ENCODE measurements around the gene ZNRF3. TPM values are rescaled to one million over a fixed set of nuclear protein-coding genes. Genes with fewer than 3 reads are reported as not detected.
A peak's percentile ranks its signal among the peaks of the same experiment; 100 is the strongest.
"Not testable (repeated sequence)": the region's sequence is repeated elsewhere in the genome, so short reads cannot be mapped to it uniquely, and the experiment has no call there.

ZNRF3 gene
- total RNA-seq, 6 donors from 2014 or later: 11.4 to 16.9 (median 14.4) TPM

- Histone ChIP-seq H3K4me3 (peak overlapping the region; percentile 56 to 81 (median 69)), H3K27ac (peak overlapping the region in 3 of 4 donors; percentile 30 to 82 (median 52)), H3K4me1 (peaks cover 16 to 39% (median 19%) of the 10 kb centered on the region in 4 donors), H3K36me3 (no peaks in the 10 kb centered on the region), H3K9me3 (no peaks in the 10 kb centered on the region), H3K27me3 (no peaks in the 10 kb centered on the region)
- peak in 1 of 2 donors; percentile 91 for DNase-seq
- no peak for ATAC-seq (ENCODE audit: low FRiP score in 2 of 2)
- WGBS, 2 donors: 20 to 39% methylated on average over 9 to 18 of the region's 78 CpGs
- TF ChIP-seq EP300 (IDR thresholded peaks at IDR 0.05) (no peak), POLR2A (IDR thresholded peaks at IDR 0.05) (no peak), POLR2AphosphoS5 (IDR thresholded peaks at IDR 0.05) (no peak)
- TF ChIP-seq, protein P1, sequence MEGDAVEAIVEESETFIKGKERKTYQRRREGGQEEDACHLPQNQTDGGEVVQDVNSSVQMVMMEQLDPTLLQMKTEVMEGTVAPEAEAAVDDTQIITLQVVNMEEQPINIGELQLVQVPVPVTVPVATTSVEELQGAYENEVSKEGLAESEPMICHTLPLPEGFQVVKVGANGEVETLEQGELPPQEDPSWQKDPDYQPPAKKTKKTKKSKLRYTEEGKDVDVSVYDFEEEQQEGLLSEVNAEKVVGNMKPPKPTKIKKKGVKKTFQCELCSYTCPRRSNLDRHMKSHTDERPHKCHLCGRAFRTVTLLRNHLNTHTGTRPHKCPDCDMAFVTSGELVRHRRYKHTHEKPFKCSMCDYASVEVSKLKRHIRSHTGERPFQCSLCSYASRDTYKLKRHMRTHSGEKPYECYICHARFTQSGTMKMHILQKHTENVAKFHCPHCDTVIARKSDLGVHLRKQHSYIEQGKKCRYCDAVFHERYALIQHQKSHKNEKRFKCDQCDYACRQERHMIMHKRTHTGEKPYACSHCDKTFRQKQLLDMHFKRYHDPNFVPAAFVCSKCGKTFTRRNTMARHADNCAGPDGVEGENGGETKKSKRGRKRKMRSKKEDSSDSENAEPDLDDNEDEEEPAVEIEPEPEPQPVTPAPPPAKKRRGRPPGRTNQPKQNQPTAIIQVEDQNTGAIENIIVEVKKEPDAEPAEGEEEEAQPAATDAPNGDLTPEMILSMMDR (IDR thresholded peaks at IDR 0.05): peak in 1 of 6 experiments; percentile 4
These were observed 760 bp downstream of the ZNRF3 start for GRCh38 chr22:28883917-28884746.

DNA sequence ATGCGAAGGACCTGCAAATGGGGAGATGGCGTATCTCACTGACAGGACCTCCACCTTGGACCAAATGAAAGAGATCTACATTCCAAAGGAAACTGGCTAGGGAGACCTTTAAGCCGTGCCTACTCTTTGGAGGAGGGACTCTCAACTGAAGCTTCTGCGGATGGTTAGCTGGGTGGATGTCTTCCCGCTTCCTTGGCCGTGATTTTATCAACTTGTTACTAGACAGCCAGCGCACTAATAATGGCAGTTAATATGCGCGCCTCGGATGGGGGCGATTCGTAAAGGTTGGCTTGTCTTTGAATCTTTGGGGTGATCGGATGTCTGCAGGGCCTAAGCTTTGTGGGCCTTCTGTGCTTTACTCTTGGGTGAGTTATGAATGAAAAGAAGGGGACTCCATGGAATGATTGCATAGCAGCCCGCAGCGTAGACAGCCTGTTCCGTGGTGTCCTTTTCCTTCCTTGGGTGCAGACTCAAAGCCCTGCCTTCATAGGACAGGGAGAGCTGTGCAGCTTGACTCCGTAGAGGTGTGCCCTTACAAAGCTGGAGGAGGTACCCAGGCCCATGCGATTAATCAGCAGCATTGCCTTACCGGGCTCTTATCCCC, 1.5 kb downstream of the ZNRF3 start:
- H3K27ac ChIP-seq: peak overlapping the region in 2 of 4 donors; percentile 30 to 82
- H3K4me1 ChIP-seq: peaks cover 16 to 39% (median 19%) of the 10 kb centered on the region in 4 donors
- no peaks in the 10 kb centered on the region for H3K9me3 ChIP-seq
- H3K27me3 ChIP-seq: no peaks in the 10 kb centered on the region
- no peaks in the 10 kb centered on the region for H3K36me3 ChIP-seq
- DNase-seq (no peak), ATAC-seq (ENCODE audit: low FRiP score in 2 of 2) (no peak)
- TF ChIP-seq POLR2A (IDR thresholded peaks at IDR 0.05) (no peak), POLR2AphosphoS5 (IDR thresholded peaks at IDR 0.05) (no peak), EP300 (IDR thresholded peaks at IDR 0.05) (no peak)
- TF ChIP-seq, protein P1 (IDR thresholded peaks at IDR 0.05): no peak
- H3K4me3 ChIP-seq: peak overlapping the region; percentile 56 to 81 (median 69)
- WGBS, 2 donors: 32 to 62% methylated on average over 19 of the region's 19 CpGs

DNA sequence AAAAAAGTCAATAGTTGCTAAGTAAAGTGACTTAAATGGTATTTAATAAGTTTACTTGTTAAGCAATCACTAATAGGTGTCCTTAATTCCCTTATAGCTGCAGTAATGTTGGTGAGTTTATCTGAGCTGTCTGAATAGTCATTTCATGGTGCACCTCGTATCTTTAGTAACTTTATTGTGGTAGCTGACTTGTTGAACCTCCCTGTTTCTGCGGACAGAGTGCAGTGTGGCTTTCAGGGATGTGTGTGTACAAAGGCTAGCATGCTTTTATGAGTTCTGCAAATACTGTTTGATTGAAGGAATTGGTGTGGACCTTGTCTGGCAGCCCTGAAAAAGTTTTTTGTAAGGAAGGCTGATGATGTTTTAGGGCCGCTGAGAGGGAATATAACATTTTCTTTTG, 2.6 kb downstream of the ZNRF3 start:
- 48 to 49% methylated on average over 3 of the region's 3 CpGs for WGBS, 2 donors
- Histone ChIP-seq H3K36me3 (no peaks in the 10 kb centered on the region), H3K4me3 (peak overlapping the region in 1 of 4 donors; percentile 73), H3K27ac (no peak overlapping the region), H3K27me3 (no peaks in the 10 kb centered on the region), H3K9me3 (no peaks in the 10 kb centered on the region), H3K4me1 (peaks cover 16 to 39% (median 19%) of the 10 kb centered on the region in 4 donors)
- TF ChIP-seq, protein P1 (IDR thresholded peaks at IDR 0.05): no peak
- TF ChIP-seq POLR2AphosphoS5 (IDR thresholded peaks at IDR 0.05) (no peak), EP300 (IDR thresholded peaks at IDR 0.05) (no peak), POLR2A (IDR thresholded peaks at IDR 0.05) (no peak)
- DNase-seq: no peak
- ATAC-seq (ENCODE audit: low FRiP score in 2 of 2): no peak

- ATAC-seq (ENCODE audit: low FRiP score in 2 of 2); H3K36me3 ChIP-seq; H3K4me3 ChIP-seq; H3K27me3 ChIP-seq; H3K9me3 ChIP-seq; DNase-seq; H3K27ac ChIP-seq: not testable (repeated sequence)
- 86% methylated on average over 4 of the region's 4 CpGs for WGBS, 2 donors
- H3K4me1 ChIP-seq: peaks cover 18 to 39% (median 19%) of the 10 kb centered on the region in 4 donors
These were observed 3.3 kb downstream of the ZNRF3 start for GRCh38 chr22:28886679-28887078.

GRCh38 chr22:28887725-28888459, 4.5 kb downstream of the ZNRF3 start:
- Histone ChIP-seq H3K4me3 (no peak overlapping the region), H3K27me3 (no peaks in the 10 kb centered on the region), H3K4me1 (peaks cover 16 to 44% (median 26%) of the 10 kb centered on the region in 4 donors), H3K9me3 (no peaks in the 10 kb centered on the region), H3K36me3 (no peaks in the 10 kb centered on the region), H3K27ac (no peak overlapping the region)
- 46 to 57% methylated on average over 4 of the region's 4 CpGs for WGBS, 2 donors
- no peak for ATAC-seq (ENCODE audit: low FRiP score in 2 of 2)
- no peak for TF ChIP-seq EP300 (IDR thresholded peaks at IDR 0.05)
- DNase-seq: no peak

Measured in upper lobe of left lung (tissue), 6 donors.